BJ (cell line): ENCODE results near the gene WSB2. TPM values are rescaled to one million over a fixed set of nuclear protein-coding genes. Genes with fewer than 3 reads are reported as not detected.

ENCODE experiments used
- CTCF ChIA-PET: fragments of 350-600 bp; formaldehyde crosslinking; extraction: SDS; loops from one replicate; lab custom pipeline; 2021; ENCODE audit warnings: antibody characterized with exemption, inconsistent platforms; lab: Yijun Ruan, JAX
- POLR2A ChIA-PET: fragments of 300-600 bp; sonication (Branson Sonifier 250); formaldehyde crosslinking; extraction: SDS; loops from one replicate; lab custom pipeline; 2021; ENCODE audit warnings: antibody characterized with exemption; lab: Charles Lee
- DNase-seq: peaks from one replicate; pipeline ENCODE4 v3.0.0-alpha.2; 2011; ENCODE audit warnings: low read depth
- H3K27me3 ChIP-seq: 2 replicates; pipeline ENCODE4 v1.6.0; 2011; ENCODE audit warnings: low read length; ENCODE audit not compliant: control insufficient read depth, insufficient read depth
- H3K36me3 ChIP-seq: 2 replicates; pipeline ENCODE4 v1.5.1; 2011; ENCODE audit warnings: low read length; ENCODE audit not compliant: control insufficient read depth, insufficient read depth
- H3K4me3 ChIP-seq: 2 replicates; pipeline ENCODE4 v1.5.1; 2011; ENCODE audit warnings: low read depth, mild to moderate bottlenecking, control low read depth, low read length
- polyA plus RNA-seq: library from polyadenylated mRNA; depleted of rRNA; stranded (reverse); fragments of >200 nt; gene quantifications from 2 replicates; pipeline ENCODE4 v1.2.3, GENCODE V29; 2011
- TF ChIP-seq, protein P1 (sequence below): IDR thresholded peaks from 2 replicates; pipeline ENCODE4 v1.5.1; 2011; ENCODE audit warnings: low read depth, mild to moderate bottlenecking, control low read depth, inconsistent platforms, low read length, moderate library complexity; ENCODE audit not compliant: insufficient read depth

Gene WSB2
- polyA plus RNA-seq, 1 experiment, result 234 TPM

DNA sequence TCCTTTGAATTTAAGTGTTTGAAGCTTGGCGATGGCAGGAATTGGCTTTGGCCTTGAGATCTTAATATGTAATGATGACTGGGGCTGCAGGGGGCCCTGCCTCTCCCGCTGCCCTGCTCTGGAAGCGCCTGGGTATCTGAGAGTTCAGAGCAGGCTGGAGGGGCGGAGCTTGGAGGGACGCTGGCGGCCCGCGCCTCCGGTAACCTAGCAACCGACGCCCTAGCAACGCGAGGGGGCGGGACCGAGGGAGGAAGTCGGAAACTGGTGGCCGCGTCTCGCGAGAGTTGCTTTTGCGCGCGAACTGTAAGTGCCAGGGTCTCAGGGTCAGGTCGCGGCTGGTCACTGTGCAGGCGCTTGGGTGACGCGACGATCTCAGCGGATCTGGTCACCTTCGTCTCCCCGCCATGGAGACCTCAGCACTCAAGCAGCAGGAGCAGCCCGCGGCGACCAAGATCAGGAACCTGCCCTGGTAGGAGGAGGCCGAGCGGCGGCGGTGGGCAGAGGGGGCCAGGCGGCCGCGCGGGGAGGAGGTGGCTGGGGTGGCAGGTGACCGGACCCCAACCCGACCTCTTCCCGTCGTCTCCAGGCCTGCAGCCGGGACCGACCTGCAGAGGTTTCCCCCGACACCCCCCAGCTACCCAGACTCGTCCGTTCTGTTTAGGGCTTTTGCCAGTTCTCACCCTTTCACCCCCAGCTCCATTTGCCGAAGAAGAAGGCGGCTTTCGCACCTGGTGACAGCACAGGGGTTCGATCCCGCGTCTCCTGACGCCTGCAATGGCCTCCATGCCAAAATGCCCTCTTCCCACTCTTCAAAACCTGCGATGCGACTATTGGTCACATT lies 44.3 kb downstream of the WSB2 start, which contains the start of gene RFC5:
TSS of gene RFC5 (plus strand) at position 280 of the 841 bp plus-strand sequence. CDS start at position 405, 125 bp downstream.
- TF ChIP-seq, protein P1, sequence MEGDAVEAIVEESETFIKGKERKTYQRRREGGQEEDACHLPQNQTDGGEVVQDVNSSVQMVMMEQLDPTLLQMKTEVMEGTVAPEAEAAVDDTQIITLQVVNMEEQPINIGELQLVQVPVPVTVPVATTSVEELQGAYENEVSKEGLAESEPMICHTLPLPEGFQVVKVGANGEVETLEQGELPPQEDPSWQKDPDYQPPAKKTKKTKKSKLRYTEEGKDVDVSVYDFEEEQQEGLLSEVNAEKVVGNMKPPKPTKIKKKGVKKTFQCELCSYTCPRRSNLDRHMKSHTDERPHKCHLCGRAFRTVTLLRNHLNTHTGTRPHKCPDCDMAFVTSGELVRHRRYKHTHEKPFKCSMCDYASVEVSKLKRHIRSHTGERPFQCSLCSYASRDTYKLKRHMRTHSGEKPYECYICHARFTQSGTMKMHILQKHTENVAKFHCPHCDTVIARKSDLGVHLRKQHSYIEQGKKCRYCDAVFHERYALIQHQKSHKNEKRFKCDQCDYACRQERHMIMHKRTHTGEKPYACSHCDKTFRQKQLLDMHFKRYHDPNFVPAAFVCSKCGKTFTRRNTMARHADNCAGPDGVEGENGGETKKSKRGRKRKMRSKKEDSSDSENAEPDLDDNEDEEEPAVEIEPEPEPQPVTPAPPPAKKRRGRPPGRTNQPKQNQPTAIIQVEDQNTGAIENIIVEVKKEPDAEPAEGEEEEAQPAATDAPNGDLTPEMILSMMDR, result no peak
- Histone ChIP-seq H3K4me3 (peak within 1 kb of the TSS; percentile 95), H3K36me3 (no peaks in the 10 kb centered on the region; the same call in 1 of the 2 replicates), H3K27me3 (no peaks in the 10 kb centered on the region)
- DNase-seq, result peak; percentile 76
- ChIA-PET CTCF (interaction anchor here (1.4 to 1.5 kb wide), 3 partner anchors 16 to 160 kb away, joined by 4 to 5 read pairs (median 4); no protein-coding TSS in a partner anchor), POLR2A (interaction anchor here (0.7 kb wide), 1 partner anchor 13 kb away, joined by 7 read pairs; no protein-coding TSS in a partner anchor)

DNA sequence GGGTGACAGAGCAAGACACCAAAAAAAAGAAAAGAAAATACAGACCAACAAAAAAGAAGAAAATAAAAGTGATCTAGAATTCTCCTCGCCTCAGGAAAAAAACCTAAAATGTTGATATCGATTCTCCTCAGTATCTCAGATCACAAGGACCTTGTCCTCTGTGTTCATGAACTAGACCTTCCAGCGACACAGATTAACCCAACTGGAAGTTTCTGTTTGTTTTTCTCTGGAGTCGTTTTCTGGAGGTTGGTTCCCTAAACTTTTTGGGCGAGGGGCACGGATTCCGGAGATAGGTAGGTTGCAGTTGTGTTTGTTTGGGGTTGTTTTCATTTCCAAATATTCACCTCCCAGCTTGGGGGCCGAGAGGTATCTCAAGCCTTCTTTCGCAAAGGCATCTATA lies 45.0 kb downstream of the WSB2 start:
- Histone ChIP-seq H3K27me3 (no peaks in the 10 kb centered on the region), H3K36me3 (no peaks in the 10 kb centered on the region; the same call in 1 of the 2 replicates), H3K4me3 (peak overlapping the region; percentile 95)
- CTCF ChIA-PET, result interaction anchor here (1.4 to 1.5 kb wide), 3 partner anchors 17 to 159 kb away, joined by 4 to 5 read pairs (median 4); no protein-coding TSS in a partner anchor
- DNase-seq, result no peak
- TF ChIP-seq, protein P1, result no peak
- POLR2A ChIA-PET, result interaction anchor here (0.7 kb wide), 1 partner anchor 12 kb away, joined by 7 read pairs; no protein-coding TSS in a partner anchor

DNA sequence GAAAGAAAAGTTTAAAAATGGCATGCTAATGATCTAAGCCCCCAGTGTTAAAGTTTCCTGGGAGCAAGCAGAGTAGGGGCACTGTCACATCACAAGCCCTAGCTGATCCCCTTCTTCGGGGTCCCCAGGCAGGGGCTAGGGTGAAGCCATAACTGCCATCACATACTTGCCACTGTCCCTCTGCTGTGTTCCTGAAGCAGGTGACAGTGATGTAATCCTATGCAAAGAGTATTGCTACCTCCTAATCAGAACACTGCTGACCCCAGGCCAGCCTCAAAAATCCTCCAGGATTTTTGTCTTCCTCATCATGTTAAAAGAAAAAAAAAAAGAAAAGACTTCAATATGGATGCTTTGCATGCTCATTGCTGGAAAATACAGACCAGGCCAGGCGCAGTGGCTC lies 45.7 kb downstream of the WSB2 start:
- no peaks in the 10 kb centered on the region; the same call in 1 of the 2 replicates for H3K36me3 ChIP-seq
- no peak for DNase-seq
- no peaks in the 10 kb centered on the region for H3K27me3 ChIP-seq
- H3K4me3 ChIP-seq, result no peak overlapping the region
- ChIA-PET CTCF (no interaction called here), POLR2A (no interaction called here)
- TF ChIP-seq, protein P1, result no peak

DNA sequence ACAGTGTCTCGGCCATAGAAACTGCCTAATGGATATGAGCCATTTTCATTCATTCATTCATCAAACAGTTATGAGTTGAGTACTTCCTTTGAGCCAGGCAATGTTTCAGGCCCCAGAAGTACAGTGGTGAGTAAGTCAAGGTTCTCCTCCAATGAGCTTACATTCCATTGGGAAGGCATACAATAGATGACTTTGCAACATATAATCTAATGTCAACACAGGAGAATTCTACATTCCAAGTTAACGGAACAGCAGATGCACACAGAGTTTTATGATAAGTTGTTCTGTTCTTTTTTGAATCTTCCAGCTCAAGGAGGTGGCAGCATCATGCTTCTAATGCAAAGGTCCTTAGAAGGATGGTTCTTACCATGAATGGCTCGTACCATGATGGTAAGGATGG lies 47.7 kb downstream of the WSB2 start:
- TF ChIP-seq, protein P1, result no peak
- DNase-seq, result no peak
- CTCF ChIA-PET, result no interaction called here

DNA sequence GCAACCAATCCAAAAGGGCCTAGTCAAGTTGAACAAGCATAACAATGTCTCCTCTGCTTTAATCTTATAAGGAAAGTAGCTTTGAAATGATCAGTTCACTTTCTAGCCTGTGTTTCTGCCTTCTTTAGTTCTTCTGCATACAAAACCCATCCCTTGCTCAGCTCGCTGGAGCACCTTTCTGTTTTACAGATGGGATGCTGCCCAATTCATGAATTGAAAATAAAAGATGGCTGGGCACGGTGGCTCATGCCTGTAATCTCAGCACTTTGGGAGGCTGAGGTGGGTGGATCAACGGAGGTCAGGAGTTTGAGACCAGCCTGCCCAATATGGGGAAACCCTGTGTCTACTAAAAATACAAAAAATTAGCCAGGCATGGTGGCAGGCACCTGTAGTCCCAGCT lies 49.0 kb downstream of the WSB2 start:
- H3K4me3 ChIP-seq, result no peak overlapping the region
- no peaks in the 10 kb centered on the region for H3K27me3 ChIP-seq
- no peak for DNase-seq
- no peaks in the 10 kb centered on the region for H3K36me3 ChIP-seq
- POLR2A ChIA-PET, result no interaction called here
- CTCF ChIA-PET, result no interaction called here
- TF ChIP-seq, protein P1, result no peak

More for the DNA sequence above, 47.7 kb downstream of the WSB2 start:
- POLR2A ChIA-PET, result no interaction called here
- Histone ChIP-seq H3K4me3 (no peak overlapping the region), H3K36me3 (no peaks in the 10 kb centered on the region), H3K27me3 (no peaks in the 10 kb centered on the region)
